DOHH2 (cell line): Measurements from ENCODE around the gene FAM98A.

ENCODE experiments used
- H3F3A ChIP-seq: fragments of 200-600 bp; sonication (generic), shearing (Covaris generic); 2 replicates; pipeline ENCODE4 v1.6.0; 2016; ENCODE audit warnings: antibody characterized with exemption, mild to moderate bottlenecking; ENCODE audit not compliant: control insufficient read depth, insufficient read depth
- H3K27ac ChIP-seq: fragments of 200-600 bp; sonication (generic); 2 replicates; pipeline ENCODE4 v1.5.1; 2014; ENCODE audit warnings: low read depth, mild to moderate bottlenecking, low read length, moderate library complexity
- H3K27me3 ChIP-seq: fragments of 200-600 bp; sonication (generic); 2 replicates; pipeline ENCODE4 v1.6.1; 2014; ENCODE audit warnings: mild to moderate bottlenecking, low read length, mixed read lengths; ENCODE audit not compliant: control insufficient read depth
- H3K36me3 ChIP-seq: fragments of 200-600 bp; sonication (generic); 2 replicates; pipeline ENCODE4 v1.6.1; 2014; ENCODE audit warnings: mild to moderate bottlenecking, low read length, moderate library complexity, mixed read lengths; ENCODE audit not compliant: control insufficient read depth
- H3K4me1 ChIP-seq: fragments of 200-600 bp; sonication (generic); 2 replicates; pipeline ENCODE4 v1.6.1; 2014; ENCODE audit warnings: mild to moderate bottlenecking, low read length, mixed read lengths; ENCODE audit not compliant: control insufficient read depth
- H3K4me2 ChIP-seq: fragments of 200-600 bp; sonication (generic); 2 replicates; pipeline ENCODE4 v1.6.0; 2014; ENCODE audit warnings: mild to moderate bottlenecking, low read length, moderate library complexity
- H3K4me3 ChIP-seq: fragments of 200-600 bp; sonication (generic); 2 replicates; pipeline ENCODE4 v1.5.1; 2014; ENCODE audit warnings: mild to moderate bottlenecking, low read length, mixed read lengths
- H3K79me2 ChIP-seq: fragments of 200-600 bp; sonication (generic); 2 replicates; pipeline ENCODE4 v1.6.1; 2014; ENCODE audit warnings: mild to moderate bottlenecking, low read length, mixed read lengths; ENCODE audit not compliant: control insufficient read depth
- H3K9me2 ChIP-seq: fragments of 200-600 bp; sonication (generic); replicated peaks from 2 replicates; pipeline ENCODE4 v1.6.1; 2014; ENCODE audit warnings: mild to moderate bottlenecking, low read length, mixed read lengths; ENCODE audit not compliant: control insufficient read depth
- H3K9me3 ChIP-seq: fragments of 200-600 bp; sonication (generic); 2 replicates; pipeline ENCODE4 v1.6.1; 2014; ENCODE audit warnings: antibody characterized with exemption, low read length, mixed read lengths; ENCODE audit not compliant: control insufficient read depth, insufficient read depth
- H4K20me1 ChIP-seq: fragments of 200-600 bp; sonication (generic); 2 replicates; pipeline ENCODE4 v1.6.0; 2014; ENCODE audit warnings: low read depth, mild to moderate bottlenecking, antibody characterized with exemption, low read length, moderate library complexity; ENCODE audit not compliant: control insufficient read depth, insufficient read depth
- CTCF ChIP-seq: fragments of 200-600 bp; sonication (generic); IDR thresholded peaks from one replicate; pipeline ENCODE4 v1.5.1; 2014; ENCODE audit warnings: antibody characterized with exemption, mild to moderate bottlenecking, low read depth, low read length; ENCODE audit not compliant: poor library complexity, severe bottlenecking
- EZH2phosphoT487 ChIP-seq: fragments of 200-600 bp; sonication (generic); IDR thresholded peaks from 2 replicates; pipeline ENCODE4 v1.6.1; 2017; ENCODE audit warnings: borderline replicate concordance, mild to moderate bottlenecking, antibody characterized with exemption, low read length, moderate library complexity, mixed read lengths

Gene FAM98A

GRCh38 chr2:33632831-33633230 lies 33.7 kb upstream of the FAM98A start:
- Histone ChIP-seq H3K27me3 (no peaks in the 10 kb centered on the region), H3F3A (no peaks in the 10 kb centered on the region), H4K20me1 (no peaks in the 10 kb centered on the region), H3K9me3 (no peaks in the 10 kb centered on the region), H3K4me2 (no peak overlapping the region), H3K4me3 (no peak overlapping the region), H3K4me1 (no peaks in the 10 kb centered on the region), H3K9me2 (no peaks in the 10 kb centered on the region; the same call in 1 of the 2 replicates), H3K36me3 (no peaks in the 10 kb centered on the region), H3K27ac (no peak overlapping the region), H3K79me2 (no peaks in the 10 kb centered on the region)
- TF ChIP-seq EZH2phosphoT487 (no peak), CTCF (no peak)

- Histone ChIP-seq H3K9me3 (no peaks in the 10 kb centered on the region), H3K4me1 (no peaks in the 10 kb centered on the region)
Observed at GRCh38 chr2:33628031-33628827, 29.1 kb upstream of the FAM98A start.

GRCh38 chr2:33619028-33619427 lies 19.9 kb upstream of the FAM98A start:
- Histone ChIP-seq H3F3A (no peaks in the 10 kb centered on the region), H3K4me2 (no peak overlapping the region), H3K79me2 (no peaks in the 10 kb centered on the region), H3K9me3 (peaks cover 8% of the 10 kb centered on the region), H3K4me1 (no peaks in the 10 kb centered on the region), H3K4me3 (no peak overlapping the region), H3K27ac (no peak overlapping the region), H3K36me3 (no peaks in the 10 kb centered on the region), H4K20me1 (no peaks in the 10 kb centered on the region), H3K27me3 (no peaks in the 10 kb centered on the region), H3K9me2 (no peaks in the 10 kb centered on the region)
- TF ChIP-seq CTCF = no peak

More at GRCh38 chr2:33628031-33628827, 29.1 kb upstream of the FAM98A start:
- Histone ChIP-seq H3K9me2 (no peaks in the 10 kb centered on the region), H3K79me2 (no peaks in the 10 kb centered on the region), H3K4me2 (no peak overlapping the region), H3F3A (no peaks in the 10 kb centered on the region), H4K20me1 (no peaks in the 10 kb centered on the region), H3K36me3 (no peaks in the 10 kb centered on the region), H3K27ac (no peak overlapping the region), H3K4me3 (no peak overlapping the region), H3K27me3 (no peaks in the 10 kb centered on the region)
- TF ChIP-seq EZH2phosphoT487 = no peak
- no peak for TF ChIP-seq CTCF
